GM18502 (cell line): ENCODE measurements around the gene CBX4.

Experiments used
- ATAC-seq: cut with Tn5 transposase; IDR thresholded peaks from one replicate; pipeline ENCODE4 v1.9.1; 2021; ENCODE audit warnings: mild to moderate bottlenecking; ENCODE audit not compliant: unreplicated experiment, poor library complexity

Gene CBX4

DNA sequence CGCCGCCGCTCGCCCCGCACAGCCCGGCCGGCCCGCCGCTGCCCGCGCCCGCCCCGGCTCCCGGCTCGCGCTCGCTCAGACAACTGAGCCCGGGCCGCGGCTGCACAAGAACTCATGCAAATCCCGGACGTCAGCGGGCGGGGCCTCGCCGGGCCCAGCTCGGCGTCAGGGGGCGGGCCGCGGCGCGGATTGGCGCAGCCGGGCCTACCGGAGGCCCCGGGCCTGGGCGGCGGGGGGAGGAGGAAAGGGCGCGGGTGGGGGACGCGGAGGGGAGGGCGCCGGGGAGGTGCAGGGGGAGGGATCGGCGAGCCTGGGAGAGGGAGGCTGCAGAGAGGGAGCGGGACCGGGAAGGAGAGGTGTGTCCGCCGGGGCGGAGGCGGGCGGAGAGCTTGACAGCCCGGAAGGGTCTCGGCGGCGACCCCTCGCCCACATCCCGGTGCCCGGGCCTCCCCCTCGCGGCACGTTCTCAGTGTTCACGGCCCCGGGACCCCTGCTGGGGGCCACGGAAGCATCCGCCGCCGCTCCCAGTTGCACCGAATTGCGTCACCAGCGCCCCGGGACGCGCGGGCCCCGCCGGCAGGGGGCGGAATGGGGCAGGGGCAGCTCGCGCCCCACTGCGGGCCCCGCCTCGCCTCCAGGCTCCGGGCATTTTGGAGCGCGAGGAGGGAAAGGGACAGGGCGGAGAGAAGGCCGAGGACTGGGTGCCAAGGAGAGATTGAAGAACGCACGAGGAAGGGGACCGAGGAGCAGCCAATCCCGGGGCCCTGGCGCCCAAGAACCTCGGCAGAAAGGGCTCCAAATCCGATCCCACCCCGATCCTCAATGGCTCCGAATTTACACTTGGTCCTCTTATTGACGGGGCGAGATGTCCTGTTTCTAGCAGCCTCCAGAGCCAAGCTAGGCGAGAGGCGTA lies at the start of gene CBX4:
CBX4 (minus strand) TSS at position 85 of the 913 bp plus-strand sequence. CDS start 189 bp downstream, outside the sequence.
- peak; percentile 59 for ATAC-seq

DNA sequence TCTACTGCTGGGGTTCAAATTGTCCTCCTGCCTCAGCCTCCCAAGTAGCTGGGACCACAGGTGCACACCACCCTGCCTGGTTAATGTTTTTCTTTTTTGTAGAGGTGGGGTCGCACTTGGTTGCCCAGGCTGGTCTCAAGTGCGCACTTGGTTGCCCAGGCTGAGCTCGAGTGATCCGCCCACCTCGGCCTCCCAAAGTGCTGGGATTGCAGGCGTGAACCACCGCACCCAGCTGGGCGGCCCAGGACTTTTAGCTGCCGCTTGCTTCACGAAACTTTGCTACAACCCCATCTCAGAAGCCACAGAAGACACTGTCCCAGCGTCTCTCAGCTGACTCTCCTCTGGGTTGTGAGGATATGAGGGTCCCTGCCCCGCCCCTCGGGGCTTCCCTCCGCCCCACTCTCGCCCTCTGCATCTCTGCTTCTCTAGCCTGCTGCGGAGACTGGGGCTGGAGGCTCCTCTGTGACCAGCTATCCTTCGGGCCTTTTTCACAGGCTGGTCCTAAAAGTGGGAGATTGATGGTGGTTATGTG lies 48.8 kb upstream of the CBX4 start:
- ATAC-seq = no peak

DNA sequence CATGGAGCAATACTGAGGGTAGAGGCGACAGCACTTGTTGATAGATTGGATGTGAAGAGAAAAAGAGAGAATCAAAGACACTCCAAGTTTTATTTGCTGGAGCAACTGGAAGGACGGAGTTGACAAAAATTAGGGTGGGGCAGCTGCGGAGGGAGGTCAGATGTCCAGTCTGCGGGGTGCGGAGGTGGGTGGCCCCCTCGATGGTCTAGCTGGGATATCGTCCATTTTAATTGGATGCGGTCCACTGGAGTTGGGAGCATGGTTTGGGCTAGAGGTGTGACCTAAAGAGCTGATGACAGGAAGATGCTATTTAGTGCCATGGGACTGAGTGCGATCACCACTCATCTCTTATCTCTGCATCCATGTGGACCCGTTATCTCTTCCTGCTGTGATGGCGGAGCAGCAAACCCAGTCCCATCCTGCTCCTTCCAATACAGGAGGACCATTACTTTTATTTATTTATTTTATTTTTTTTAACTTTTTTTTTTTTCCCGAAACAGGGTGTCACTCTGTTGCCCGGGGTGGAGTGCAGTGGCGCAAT lies 48.3 kb upstream of the CBX4 start:
- ATAC-seq = no peak

DNA sequence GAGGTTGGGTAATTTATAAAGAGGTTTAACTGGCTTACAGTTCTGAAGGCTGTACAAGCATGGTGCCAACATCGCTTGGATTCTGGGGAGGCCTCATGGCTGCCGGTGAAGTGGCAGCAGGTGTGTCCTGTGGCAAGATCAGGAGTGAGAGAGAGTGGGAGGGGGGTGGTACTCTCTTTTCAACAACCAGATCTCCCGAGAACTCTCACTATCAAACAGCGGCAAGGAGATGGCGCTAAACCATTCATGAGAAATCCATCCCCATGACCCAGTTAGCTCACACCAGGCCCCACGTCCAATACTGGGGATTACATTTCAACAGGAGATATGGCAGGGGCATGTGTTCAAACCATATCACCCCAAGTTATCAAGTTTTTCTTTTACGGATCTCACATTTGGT lies 44.0 kb upstream of the CBX4 start:
- no peak for ATAC-seq

DNA sequence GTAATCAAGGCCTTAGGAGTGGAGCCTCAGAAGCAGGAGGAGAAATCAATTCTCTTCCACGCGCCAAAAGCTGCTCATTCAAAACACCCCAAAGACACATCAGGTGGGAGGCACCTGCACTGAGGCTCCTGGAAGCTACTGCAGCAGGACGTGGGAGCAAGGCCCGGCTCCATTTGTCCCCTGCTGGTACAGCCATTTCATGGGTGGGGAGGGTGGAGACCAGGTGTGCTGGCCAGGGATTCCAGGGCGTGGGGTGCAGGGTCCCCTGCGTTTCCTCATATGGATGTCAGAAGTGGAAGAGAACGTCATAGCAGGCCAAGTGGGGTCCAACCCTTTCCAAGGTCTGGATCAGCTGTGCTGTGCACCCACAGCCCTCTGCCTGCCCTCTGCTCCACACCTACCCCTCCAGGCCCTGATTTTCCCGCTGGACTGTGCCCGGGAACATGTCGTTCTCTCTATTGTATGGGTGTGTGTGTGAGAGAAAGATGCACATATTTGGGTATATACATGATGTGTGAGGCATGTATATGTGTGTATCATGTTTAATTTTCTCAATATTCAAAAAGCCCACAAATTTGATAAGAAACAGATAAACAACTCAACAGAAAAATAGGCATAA lies 39.2 kb upstream of the CBX4 start:
- ATAC-seq = no peak

DNA sequence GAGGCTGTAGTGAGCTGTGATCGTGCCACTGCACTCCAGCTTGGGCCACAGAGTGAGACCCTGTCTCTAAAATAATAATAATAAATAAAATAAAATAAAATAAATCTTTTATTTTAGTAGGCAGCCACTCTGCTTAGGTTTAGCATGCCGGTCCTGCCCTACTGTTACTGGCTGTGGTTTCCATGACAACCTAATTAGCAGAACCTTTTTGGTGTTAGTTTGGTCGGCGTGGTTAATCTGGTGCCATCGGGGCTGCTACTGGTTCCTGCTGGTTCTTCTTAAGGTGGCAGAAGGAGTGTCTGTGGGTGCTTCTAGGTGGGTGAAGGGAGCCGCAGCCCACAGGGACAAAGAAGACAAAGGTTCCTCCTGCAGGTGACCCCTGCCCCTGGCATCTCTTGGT lies 37.8 kb upstream of the CBX4 start:
- no peak for ATAC-seq

DNA sequence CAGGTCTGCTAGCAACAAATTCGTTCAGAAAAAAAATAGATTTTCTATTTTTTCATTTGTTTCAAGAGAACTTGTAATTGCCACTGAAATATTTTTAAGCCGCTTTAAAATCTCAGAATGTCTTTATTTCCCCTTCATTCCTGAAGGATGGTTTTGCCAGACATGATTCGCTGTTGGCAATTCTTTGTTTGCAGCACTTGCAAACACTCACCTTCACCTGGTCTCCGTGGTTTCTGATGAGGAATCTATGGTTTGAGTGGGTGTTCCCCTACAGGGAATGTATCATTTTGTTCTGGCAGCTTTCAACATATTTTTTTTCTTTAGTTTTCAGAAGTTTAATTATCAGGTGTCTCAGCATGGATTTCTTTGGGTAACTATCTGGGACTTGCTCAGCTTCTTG lies 36.3 kb upstream of the CBX4 start:
- ATAC-seq = no peak

DNA sequence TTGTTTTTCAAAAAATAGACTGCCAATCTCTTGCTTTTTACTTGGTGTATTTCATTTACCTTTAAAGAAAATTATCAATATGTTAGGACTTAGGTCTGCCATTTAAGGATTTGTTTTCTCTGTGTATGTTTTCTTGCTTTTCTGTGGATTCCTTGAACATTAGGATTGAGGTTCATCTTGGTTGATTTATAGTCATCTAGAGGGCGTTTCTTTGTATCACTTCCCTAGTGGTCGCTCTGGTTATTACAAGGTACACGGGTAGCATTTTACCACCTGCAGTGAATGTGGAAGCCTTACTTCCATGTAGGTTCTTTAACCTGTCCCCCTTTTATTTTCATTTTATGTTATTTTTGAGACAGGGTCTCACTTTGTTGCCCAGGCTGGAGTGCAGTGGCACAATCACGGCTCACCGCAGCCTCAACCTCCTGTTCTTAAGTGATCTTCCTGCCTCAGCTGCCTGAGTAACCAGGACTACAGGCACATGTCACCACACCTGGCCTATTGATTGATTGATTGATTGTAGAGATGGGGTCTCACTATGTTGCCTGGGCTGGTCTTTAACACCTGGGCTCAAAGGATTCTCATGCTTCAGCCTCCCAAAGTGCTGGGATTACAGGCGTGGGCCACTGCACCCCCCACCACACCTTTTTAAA lies 35.2 kb upstream of the CBX4 start:
- ATAC-seq = no peak

DNA sequence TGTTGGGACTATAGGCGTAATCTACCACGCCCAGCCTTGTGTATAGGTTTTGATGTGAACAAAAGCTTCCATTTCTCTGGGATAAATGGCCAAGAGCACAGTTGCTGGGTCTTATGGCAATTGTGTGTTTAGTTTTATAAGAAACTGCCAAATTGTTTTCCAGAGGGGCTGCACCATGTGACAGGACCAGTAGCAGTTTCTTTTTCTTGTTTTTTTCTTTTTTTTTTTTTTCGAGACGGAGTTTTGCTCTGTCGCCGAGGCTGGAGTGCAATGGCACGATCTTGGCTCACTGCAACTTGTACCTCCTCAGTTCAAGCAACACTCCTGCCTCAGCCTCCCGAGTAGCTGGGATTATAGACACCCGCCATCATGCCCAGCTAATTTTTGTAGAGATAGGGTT lies 34.3 kb upstream of the CBX4 start:
- ATAC-seq = no peak

DNA sequence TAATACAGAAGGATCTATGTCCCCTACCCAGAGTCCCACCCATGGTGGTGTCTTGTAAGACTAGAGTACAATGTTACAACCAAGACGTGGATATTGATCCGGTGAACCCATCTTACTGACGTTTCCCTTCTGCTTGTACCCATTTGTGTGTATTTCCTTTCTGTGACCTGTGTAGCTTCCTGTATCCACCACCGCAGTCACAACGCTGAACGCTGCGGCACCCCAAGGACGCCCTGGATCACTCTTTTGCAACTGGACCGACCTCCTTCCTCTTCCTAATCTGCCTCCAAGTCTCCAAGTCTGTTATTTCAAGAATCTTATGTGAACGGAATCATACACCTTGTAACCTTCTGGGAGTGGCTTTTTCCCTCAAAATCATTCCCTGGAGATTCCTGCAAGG lies 33.5 kb upstream of the CBX4 start:
- no peak for ATAC-seq

DNA sequence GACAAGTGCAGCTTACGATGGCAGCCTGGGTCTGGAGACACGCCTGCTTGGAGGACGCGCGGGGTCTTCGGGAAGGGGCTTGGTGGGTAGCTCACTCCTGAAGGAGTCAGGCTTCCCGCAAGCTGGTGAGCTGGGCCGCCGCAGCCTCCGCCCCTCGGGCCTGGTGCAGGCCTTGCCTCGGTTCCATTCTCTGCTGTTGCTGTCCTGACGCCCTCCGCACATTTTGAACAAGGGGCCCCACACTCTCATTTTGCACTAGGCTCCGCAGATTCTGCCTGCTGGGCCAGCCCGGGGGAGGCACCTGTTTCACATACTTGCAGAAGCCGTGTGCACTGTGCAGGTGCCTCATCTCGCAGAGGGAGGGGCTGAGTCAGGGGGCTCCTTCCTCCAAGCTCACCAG lies 31.9 kb upstream of the CBX4 start:
- ATAC-seq = no peak

DNA sequence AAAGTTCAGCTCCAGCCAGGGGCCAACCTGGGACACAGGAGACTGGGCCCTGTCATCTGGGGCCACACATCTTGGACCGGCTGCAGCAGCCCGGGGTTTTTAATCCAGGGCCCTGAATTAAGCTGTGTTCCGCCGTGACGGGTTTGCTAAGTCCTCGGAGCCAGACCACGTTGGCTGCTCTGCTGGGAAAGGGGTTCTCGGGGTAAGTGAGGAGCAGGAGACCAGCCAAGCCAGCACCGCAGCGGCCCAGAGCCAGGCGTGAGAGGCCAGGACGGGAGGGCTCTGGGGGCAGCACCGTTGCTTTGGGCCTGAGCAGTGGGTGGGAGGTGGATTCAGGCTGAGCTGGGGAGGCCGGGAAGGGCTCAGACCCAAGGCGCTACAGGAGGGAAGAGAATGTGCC lies 31.3 kb upstream of the CBX4 start:
- no peak for ATAC-seq

DNA sequence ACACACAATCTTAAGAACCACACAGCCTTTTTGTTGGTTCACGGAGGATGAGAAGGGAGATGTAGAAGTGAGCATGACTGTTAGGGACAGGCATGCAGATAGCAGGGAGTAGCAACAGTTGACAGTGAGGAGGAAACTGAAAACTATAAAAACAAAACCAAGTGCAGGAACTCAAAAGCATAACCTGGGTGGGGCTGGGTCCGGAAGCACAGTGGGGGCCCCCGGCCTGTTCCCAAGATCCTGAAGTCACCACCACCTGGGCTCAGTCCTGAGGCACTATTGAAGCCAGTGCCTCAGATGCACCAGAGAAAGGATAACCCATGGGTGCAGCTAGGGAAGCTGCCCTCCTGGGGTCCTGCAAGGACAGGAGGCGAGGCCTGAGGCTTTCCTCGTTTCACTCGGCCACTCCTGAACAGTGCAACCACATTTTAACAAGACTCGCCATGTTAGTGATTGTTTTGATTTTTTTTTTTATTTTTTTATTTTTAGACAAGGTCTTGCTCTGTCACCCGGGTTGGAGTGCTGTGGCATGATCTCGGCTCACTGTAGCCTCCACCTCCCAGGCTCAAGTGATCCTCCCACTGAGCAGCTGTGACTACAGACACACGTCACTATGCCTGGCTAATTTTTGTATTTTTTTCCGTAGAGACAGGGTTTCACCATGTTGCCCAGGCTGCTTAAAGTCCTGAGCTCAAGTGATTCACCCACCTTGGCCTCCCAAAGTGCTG lies 27.7 kb upstream of the CBX4 start:
- no peak for ATAC-seq

DNA sequence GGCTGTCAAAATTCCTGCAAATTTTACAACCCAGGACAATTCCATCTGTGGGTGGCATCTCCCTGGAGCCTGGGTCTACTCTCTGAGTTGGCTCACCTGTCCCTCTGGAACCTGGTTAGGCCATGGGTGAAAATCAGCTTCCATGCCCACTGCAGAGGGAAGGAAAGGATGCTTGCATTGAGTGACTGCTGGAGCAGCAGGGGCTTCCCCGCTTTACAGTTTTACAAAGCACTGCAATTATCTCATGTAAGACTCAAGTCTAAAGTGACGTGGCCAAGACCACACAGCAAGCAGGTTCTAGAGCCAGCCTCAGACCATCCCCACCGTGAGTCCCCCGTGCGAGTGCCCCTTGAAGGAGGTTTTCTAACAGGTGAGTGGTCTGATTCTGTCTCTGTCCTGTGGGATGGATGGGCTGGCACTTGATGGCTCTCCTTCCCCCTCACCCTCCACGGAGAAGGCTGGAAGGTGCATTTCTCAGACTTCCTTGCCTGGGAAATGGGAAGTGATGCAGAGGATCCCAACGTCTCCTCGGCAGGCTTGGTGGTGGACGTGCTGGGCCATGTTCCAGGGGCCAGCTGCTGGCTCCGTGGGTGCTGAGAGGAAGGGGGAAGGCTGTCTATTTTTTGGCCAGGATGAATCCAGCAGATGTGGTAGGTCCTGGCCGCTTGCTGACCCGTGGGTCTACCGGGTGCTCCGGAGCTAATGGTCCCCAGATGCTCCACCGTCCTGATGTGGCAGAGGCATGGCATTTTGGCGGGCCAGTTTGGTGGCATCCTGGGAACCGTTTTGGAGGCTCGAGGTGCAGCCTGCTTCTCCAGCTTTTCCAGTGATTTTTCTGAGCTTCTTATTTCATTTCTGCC lies 26.3 kb upstream of the CBX4 start:
- ATAC-seq = no peak

DNA sequence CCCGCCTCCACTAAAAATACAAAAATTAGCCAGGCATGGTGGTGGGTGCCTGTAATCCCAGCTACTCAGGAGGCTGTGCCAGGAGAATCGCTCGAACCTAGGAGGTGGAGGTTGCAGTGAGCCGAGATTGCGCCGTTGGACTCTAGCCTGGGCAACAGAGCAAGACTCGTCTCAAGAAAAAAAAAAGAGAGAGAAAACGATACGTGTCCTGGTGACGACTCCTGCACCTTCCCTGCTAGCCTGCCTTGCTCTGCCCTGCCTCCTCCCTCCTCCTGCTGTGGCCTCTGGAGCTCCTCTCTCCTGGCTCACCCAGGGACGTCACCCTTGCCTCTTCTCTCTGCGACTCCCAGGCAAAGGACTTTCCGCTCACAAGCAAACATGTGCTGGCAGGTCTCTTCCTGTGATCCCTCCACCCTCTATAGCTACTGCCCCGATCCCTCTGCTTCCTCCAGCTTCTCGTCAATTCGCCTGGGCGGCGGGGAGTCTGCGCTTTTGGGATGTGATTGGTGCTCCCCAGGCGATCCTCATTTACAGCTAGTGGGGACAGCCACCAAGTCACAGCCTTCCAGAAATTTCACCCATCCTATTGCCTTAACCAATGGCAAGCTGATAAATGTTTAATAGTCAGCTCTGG lies 25.5 kb upstream of the CBX4 start:
- ATAC-seq = no peak

DNA sequence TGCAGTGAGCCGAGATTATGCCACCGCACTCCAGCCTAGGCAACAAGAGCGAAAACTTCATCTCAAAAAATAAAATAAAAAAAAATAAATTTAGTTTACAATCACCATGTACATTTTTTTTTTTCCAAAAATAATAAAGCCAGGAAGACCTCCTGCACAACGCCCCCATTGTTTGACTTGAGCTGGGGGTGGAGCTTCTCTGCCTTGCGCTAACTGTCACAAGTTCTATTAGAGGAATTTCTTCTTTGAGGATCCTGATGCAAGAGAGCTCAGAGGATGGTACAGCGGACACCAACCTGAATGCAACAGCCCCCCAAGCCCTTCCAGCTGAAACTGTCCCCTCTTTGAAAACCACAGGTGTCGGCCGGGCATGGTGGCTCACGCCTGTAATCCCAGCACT lies 24.9 kb upstream of the CBX4 start:
- ATAC-seq = no peak

DNA sequence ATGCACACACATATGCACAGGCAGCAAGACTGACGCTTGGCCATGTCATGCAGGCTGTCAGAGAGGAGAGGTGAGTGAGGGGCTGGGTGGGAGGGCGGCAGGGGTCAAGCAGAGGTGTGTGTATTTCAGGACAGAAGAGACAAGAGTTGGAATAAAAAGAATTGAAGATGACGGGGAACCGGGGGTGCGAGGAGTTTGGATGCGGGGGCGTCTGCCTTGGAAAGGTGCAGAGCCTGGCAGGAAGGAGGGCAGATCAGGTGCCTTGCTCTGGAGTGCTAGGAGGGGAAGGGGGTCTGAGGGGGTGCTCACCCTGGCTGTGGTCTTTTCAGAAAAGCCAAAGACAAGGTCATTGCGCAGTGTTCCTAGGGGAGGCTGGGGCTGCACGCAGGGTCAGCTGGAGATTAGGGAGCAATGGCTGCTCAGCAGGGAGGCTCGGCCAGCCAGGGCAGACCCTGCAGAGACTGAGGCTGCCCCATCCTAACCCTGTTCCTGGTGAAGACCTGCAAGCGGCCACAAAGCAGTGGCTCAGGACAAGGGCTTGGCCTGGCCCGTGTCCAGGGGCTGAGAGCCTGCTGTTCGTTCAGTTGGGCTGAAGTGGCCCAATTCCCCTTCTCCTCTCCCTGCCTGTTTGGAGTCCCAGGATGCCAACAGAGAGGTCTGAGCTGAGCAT lies 23.7 kb upstream of the CBX4 start:
- no peak for ATAC-seq

DNA sequence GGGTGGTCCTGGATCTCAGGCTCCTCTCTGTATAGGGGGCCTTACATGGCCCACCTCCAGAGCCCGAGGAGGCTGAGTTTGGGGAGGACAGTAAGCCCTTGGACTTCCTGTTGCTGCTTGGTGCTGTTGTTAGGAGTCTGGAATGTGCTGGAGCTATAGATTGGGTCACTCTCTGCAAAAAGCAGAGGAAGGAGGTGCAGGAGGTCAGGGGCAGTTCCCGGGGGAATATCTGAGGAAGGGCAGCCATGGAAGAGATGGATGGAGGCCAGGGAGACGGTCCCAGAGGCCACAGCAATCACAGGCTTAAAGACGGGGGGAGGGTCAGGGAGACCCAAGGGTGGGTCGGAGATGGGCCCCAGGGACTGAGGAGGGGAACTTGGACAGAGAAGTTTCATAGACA lies 23.0 kb upstream of the CBX4 start:
- ATAC-seq = no peak
